NT2/D1 (cell line): ENCODE measurements around the gene GPD1.

ENCODE experiments used
- DNase-seq: peaks from one replicate; pipeline ENCODE4 v3.0.0-alpha.2; 2011; ENCODE audit warnings: low read depth, low spot score
- H3K27me3 ChIP-seq: 2 replicates; pipeline ENCODE4 v1.6.0; 2011; ENCODE audit warnings: mild to moderate bottlenecking; ENCODE audit not compliant: insufficient read length, insufficient read depth
- H3K36me3 ChIP-seq: 2 replicates; pipeline ENCODE4 v1.6.1; 2011; ENCODE audit warnings: mild to moderate bottlenecking, low read length, mixed read lengths; ENCODE audit not compliant: insufficient read depth, insufficient read length
- H3K4me1 ChIP-seq: 2 replicates; pipeline ENCODE4 v1.5.1; 2011; ENCODE audit not compliant: insufficient read depth, insufficient read length
- H3K4me3 ChIP-seq: 2 replicates; pipeline ENCODE4 v1.5.1; 2011; ENCODE audit warnings: low read depth; ENCODE audit not compliant: insufficient read length
- H3K9ac ChIP-seq: 2 replicates; pipeline ENCODE4 v1.6.0; 2011; ENCODE audit warnings: low read depth; ENCODE audit not compliant: insufficient read length
- H3K9me3 ChIP-seq: 2 replicates; pipeline ENCODE4 v1.5.1; 2011; ENCODE audit warnings: mild to moderate bottlenecking, low read length; ENCODE audit not compliant: insufficient read depth
- SUZ12 ChIP-seq: IDR thresholded peaks from 2 replicates; pipeline ENCODE4 v1.6.1; 2011; ENCODE audit not compliant: insufficient read length, insufficient read depth; ENCODE audit errors: extremely low read depth
- YY1 ChIP-seq: IDR thresholded peaks from 2 replicates; pipeline ENCODE4 v1.6.1; 2011; ENCODE audit not compliant: insufficient read length, insufficient read depth
- ZNF274 ChIP-seq: IDR thresholded peaks from 2 replicates; pipeline ENCODE4 v1.6.1; 2011; ENCODE audit warnings: mild to moderate bottlenecking, low read depth, low read length

Gene GPD1

GRCh38 chr12:50103767-50104321, at the start of gene GPD1:
Gene GPD1 (plus strand): TSS chr12:50104008. CDS start chr12:50104051, 43 bp downstream.
- no peaks in the 10 kb centered on the region for H3K27me3 ChIP-seq
- peaks cover 32% of the 10 kb centered on the region for H3K36me3 ChIP-seq
- no peaks in the 10 kb centered on the region for H3K9me3 ChIP-seq
- H3K9ac ChIP-seq = no peak within 1 kb of the TSS
- H3K4me1 ChIP-seq = peaks cover 9% of the 10 kb centered on the region
- no peak within 1 kb of the TSS for H3K4me3 ChIP-seq
- TF ChIP-seq ZNF274 (no peak), SUZ12 (no peak), YY1 (no peak)
- no peak for DNase-seq

GRCh38 chr12:50055831-50056638, 47.8 kb upstream of the GPD1 start:
- TF ChIP-seq ZNF274 (no peak), YY1 (no peak), SUZ12 (no peak)
- no peak for DNase-seq
- peaks cover 24% of the 10 kb centered on the region for H3K4me1 ChIP-seq
- peaks cover 85% of the 10 kb centered on the region for H3K27me3 ChIP-seq
- H3K4me3 ChIP-seq = no peak overlapping the region
- no peaks in the 10 kb centered on the region for H3K9me3 ChIP-seq
- no peaks in the 10 kb centered on the region for H3K36me3 ChIP-seq
- H3K9ac ChIP-seq = peak overlapping the region; percentile 27

- TF ChIP-seq ZNF274 (no peak), YY1 (no peak), SUZ12 (no peak)
- Histone ChIP-seq H3K9ac (peak overlapping the region; percentile 80), H3K36me3 (no peaks in the 10 kb centered on the region), H3K9me3 (no peaks in the 10 kb centered on the region), H3K4me1 (peaks cover 22% of the 10 kb centered on the region), H3K27me3 (peaks cover 90% of the 10 kb centered on the region), H3K4me3 (peak overlapping the region; percentile 70)
- no peak for DNase-seq
Measured at GRCh38 chr12:50056639-50056976, 47.2 kb upstream of the GPD1 start.

GRCh38 chr12:50057000-50057841, 46.6 kb upstream of the GPD1 start, which contains the start of gene ASIC1:
Gene ASIC1 (plus strand): TSS chr12:50057596. CDS start chr12:50058767, 1,171 bp downstream.
- no peak for DNase-seq
- Histone ChIP-seq H3K4me1 (peaks cover 20% of the 10 kb centered on the region), H3K4me3 (peak within 1 kb of the TSS; percentile 70), H3K27me3 (peaks cover 91% of the 10 kb centered on the region), H3K36me3 (no peaks in the 10 kb centered on the region), H3K9ac (peak within 1 kb of the TSS; percentile 80), H3K9me3 (no peaks in the 10 kb centered on the region)
- TF ChIP-seq SUZ12 (no peak), ZNF274 (no peak), YY1 (no peak)

GRCh38 chr12:50057896-50058670, 45.7 kb upstream of the GPD1 start:
- peak overlapping the region; percentile 80 for H3K9ac ChIP-seq
- H3K4me3 ChIP-seq = peak overlapping the region; percentile 70
- DNase-seq = no peak
- peaks cover 82% of the 10 kb centered on the region for H3K27me3 ChIP-seq
- H3K36me3 ChIP-seq = no peaks in the 10 kb centered on the region
- no peaks in the 10 kb centered on the region for H3K9me3 ChIP-seq
- H3K4me1 ChIP-seq = peaks cover 23% of the 10 kb centered on the region
- no peak for TF ChIP-seq SUZ12
- no peak for TF ChIP-seq YY1
- no peak for TF ChIP-seq ZNF274

GRCh38 chr12:50058743-50059312, 45.0 kb upstream of the GPD1 start:
- Histone ChIP-seq H3K27me3 (peaks cover 75% of the 10 kb centered on the region), H3K36me3 (no peaks in the 10 kb centered on the region), H3K4me1 (peaks cover 24% of the 10 kb centered on the region), H3K4me3 (no peak overlapping the region), H3K9ac (no peak overlapping the region), H3K9me3 (no peaks in the 10 kb centered on the region)
- DNase-seq = no peak
- TF ChIP-seq YY1 (no peak), ZNF274 (no peak), SUZ12 (no peak)
